Mesothelial cell of epicardium (in vitro differentiated cells): ENCODE results near the gene XYLT1. TPM values are rescaled to one million over a fixed set of nuclear protein-coding genes. Genes with fewer than 3 reads are reported as not detected.

Source experiments
- DNase-seq, 2 experiments: peaks; one replicate each; pipeline ENCODE4 v3.0.0; 2021; ENCODE audit warnings: low spot score in 2 of 2; ENCODE audit not compliant: unreplicated experiment in 2 of 2
- H3K27ac Mint-ChIP-seq: 2 replicates; pipeline ENCODE4 v1.8.0; 2021; ENCODE audit warnings: mixed read lengths
- H3K27me3 Mint-ChIP-seq: 2 replicates; pipeline ENCODE4 v1.8.0; 2021; ENCODE audit warnings: low read depth, mixed read lengths
- H3K36me3 Mint-ChIP-seq: 2 replicates; pipeline ENCODE4 v1.8.0; 2021; ENCODE audit warnings: mixed read lengths
- H3K4me1 Mint-ChIP-seq: 2 replicates; pipeline ENCODE4 v1.8.0; 2021; ENCODE audit warnings: mixed read lengths
- H3K4me3 Mint-ChIP-seq: 2 replicates; pipeline ENCODE4 v1.8.0; 2021; ENCODE audit warnings: mild to moderate bottlenecking, moderate library complexity, mixed read lengths
- H3K9me3 Mint-ChIP-seq: 2 replicates; pipeline ENCODE4 v1.8.0; 2021; ENCODE audit warnings: mixed read lengths
- CTCF ChIP-seq: fragments of 200-600 bp; sonication (generic); IDR thresholded peaks from one replicate; pipeline ENCODE4 v1.5.0; 2021; ENCODE audit warnings: antibody characterized with exemption; ENCODE audit not compliant: unreplicated experiment
- total RNA-seq: library from RNA; stranded (reverse); gene quantifications from 3 replicates; pipeline ENCODE4 v1.2.1, GENCODE V29; 2021

Gene XYLT1
- total RNA-seq, 1 donor from 2014 or later, result 15.2 TPM

GRCh38 chr16:17168181-17168580 is 302.6 kb downstream of the XYLT1 start:
- no peak overlapping the region for H3K27ac Mint-ChIP-seq
- DNase-seq, result no peak
- no peaks in the 10 kb centered on the region for H3K9me3 Mint-ChIP-seq
- no peak for TF ChIP-seq CTCF
- H3K27me3 Mint-ChIP-seq, result no peaks in the 10 kb centered on the region
- peaks cover 2% of the 10 kb centered on the region for H3K36me3 Mint-ChIP-seq
- no peaks in the 10 kb centered on the region for H3K4me1 Mint-ChIP-seq
- no peak overlapping the region for H3K4me3 Mint-ChIP-seq

GRCh38 chr16:17166095-17166494 is 304.7 kb downstream of the XYLT1 start:
- H3K9me3 Mint-ChIP-seq, result no peaks in the 10 kb centered on the region
- H3K36me3 Mint-ChIP-seq, result peaks cover 2% of the 10 kb centered on the region
- H3K4me1 Mint-ChIP-seq, result peaks cover 3% of the 10 kb centered on the region
- H3K4me3 Mint-ChIP-seq, result no peak overlapping the region
- no peak overlapping the region for H3K27ac Mint-ChIP-seq
- DNase-seq, result no peak
- H3K27me3 Mint-ChIP-seq, result no peaks in the 10 kb centered on the region
- TF ChIP-seq CTCF, result no peak

GRCh38 chr16:17162560-17162959 is 308.2 kb downstream of the XYLT1 start:
- Mint-ChIP-seq H3K27ac (no peak overlapping the region), H3K4me3 (no peak overlapping the region), H3K9me3 (no peaks in the 10 kb centered on the region), H3K27me3 (no peaks in the 10 kb centered on the region), H3K4me1 (peaks cover 3% of the 10 kb centered on the region), H3K36me3 (no peaks in the 10 kb centered on the region)
- no peak for TF ChIP-seq CTCF
- DNase-seq, result no peak

DNA sequence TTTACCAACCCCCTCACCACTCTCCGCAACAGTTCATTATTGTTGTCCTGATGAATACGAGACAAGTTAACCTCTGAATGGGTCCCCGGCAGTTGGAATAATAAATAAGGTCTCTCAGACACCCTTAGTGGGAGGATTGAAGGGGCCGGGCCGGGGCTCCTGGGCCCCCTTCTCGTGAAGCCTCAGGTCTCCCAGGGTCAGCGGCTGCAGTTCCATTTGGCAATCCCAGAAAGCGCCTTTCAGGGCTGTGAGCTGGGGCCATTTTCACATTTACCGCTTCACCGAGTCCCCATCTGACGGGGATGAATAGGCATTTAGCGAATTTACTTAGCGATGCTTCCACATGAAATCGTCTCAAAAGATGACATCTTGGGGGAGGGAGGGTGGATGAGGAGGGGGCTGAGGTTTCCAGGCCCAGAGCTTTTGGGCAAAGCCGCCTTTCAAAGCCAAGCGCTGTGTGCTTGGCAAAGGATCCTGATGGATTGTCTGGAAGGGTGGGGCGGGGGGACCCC is 309.8 kb downstream of the XYLT1 start:
- DNase-seq, result no peak
- H3K27ac Mint-ChIP-seq, result no peak overlapping the region
- H3K27me3 Mint-ChIP-seq, result no peaks in the 10 kb centered on the region
- H3K4me1 Mint-ChIP-seq, result peaks cover 3% of the 10 kb centered on the region
- no peaks in the 10 kb centered on the region for H3K9me3 Mint-ChIP-seq
- no peak overlapping the region for H3K4me3 Mint-ChIP-seq
- TF ChIP-seq CTCF, result no peak
- H3K36me3 Mint-ChIP-seq, result no peaks in the 10 kb centered on the region

GRCh38 chr16:17160285-17160853 is 310.4 kb downstream of the XYLT1 start:
- Mint-ChIP-seq H3K4me1 (peaks cover 3% of the 10 kb centered on the region), H3K27ac (no peak overlapping the region), H3K36me3 (no peaks in the 10 kb centered on the region), H3K9me3 (no peaks in the 10 kb centered on the region), H3K27me3 (no peaks in the 10 kb centered on the region), H3K4me3 (no peak overlapping the region)
- no peak for TF ChIP-seq CTCF
- DNase-seq, result no peak

DNA sequence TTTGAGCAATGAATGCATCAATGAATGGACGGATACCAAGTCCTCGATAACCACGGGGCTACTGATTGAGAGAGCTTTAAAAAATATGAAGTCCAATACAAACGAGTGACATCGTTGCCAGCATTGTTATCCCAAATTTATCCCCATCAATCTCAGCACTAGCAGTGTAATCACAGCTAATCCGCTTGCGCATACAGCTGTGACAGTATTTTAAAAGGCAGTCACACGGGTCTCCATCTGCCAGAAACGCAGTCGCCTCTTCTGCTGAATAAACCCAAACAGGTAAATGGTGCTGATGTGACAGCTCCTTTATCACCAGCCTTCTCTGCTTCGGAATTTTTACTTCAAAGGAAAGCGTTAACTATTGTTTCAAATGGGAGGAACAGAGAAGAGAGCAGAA is 311.1 kb downstream of the XYLT1 start:
- H3K4me3 Mint-ChIP-seq, result no peak overlapping the region
- no peaks in the 10 kb centered on the region for H3K9me3 Mint-ChIP-seq
- H3K4me1 Mint-ChIP-seq, result peaks cover 3% of the 10 kb centered on the region
- no peaks in the 10 kb centered on the region for H3K27me3 Mint-ChIP-seq
- no peaks in the 10 kb centered on the region for H3K36me3 Mint-ChIP-seq
- no peak for DNase-seq
- no peak for TF ChIP-seq CTCF
- H3K27ac Mint-ChIP-seq, result no peak overlapping the region
